Measurements from ENCODE around the gene PITHD1. TPM values are rescaled to one million over a fixed set of nuclear protein-coding genes. Genes with fewer than 3 reads are reported as not detected.
A peak's percentile ranks its signal among the peaks of the same experiment; 100 is the strongest.
"Not testable (repeated sequence)": the region's sequence is repeated elsewhere in the genome, so short reads cannot be mapped to it uniquely, and the experiment has no call there.

PITHD1 gene
- total RNA-seq, 2 donors from 2014 or later: 31.9 to 32.3 TPM

DNA sequence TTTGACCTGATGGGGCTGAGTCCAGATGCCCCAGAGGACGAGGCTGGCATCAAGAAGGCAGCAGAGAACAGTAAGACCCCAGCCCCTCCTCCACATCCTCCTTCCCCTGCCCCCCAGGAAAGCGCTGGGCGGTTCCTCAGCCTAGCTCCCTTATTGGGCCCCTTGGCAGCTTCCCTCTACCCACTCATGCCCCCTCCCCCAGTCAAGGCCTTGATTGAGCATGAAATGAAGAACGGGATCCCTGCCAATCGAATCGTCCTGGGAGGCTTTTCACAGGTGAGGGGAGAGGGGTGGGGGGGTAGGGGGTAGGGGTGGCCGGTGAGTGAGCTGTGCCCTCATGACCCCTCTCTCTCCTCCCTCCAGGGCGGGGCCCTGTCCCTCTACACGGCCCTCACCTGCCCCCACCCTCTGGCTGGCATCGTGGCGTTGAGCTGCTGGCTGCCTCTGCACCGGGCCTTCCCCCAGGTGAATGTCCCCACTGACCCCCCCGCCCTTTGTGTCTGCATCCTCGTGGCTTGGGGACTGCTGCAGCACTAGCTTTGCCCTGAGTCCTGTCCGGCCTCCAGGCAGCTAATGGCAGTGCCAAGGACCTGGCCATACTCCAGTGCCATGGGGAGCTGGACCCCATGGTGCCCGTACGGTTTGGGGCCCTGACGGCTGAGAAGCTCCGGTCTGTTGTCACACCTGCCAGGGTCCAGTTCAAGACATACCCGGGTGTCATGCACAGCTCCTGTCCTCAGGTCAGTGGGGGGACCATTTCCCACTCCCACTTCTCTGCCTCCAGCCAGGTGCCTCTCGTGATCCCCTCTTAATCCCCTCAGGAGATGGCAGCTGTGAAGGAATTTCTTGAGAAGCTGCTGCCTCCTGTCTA, 15.9 kb downstream of the PITHD1 start:
- Histone ChIP-seq H3K4me1 (peaks cover 46% of the 10 kb centered on the region), H3K27me3 (no peaks in the 10 kb centered on the region), H3K27ac (peak overlapping the region in 1 of 4 donors; percentile 6), H3K4me3 (no peak overlapping the region), H3K9me3 (no peaks in the 10 kb centered on the region), H3K36me3 (replicated peaks in 1 of 2; ENCODE audit: insufficient read depth in 1 of 2, low read depth in 2 of 2) (no peaks in the 10 kb centered on the region)
- DNase-seq (no peak), ATAC-seq (no peak)
- intact Hi-C loops (cut with DNase I): no loop called here
- TF ChIP-seq POLR2A (IDR thresholded peaks at IDR 0.05): no peak
- TF ChIP-seq, protein P1, sequence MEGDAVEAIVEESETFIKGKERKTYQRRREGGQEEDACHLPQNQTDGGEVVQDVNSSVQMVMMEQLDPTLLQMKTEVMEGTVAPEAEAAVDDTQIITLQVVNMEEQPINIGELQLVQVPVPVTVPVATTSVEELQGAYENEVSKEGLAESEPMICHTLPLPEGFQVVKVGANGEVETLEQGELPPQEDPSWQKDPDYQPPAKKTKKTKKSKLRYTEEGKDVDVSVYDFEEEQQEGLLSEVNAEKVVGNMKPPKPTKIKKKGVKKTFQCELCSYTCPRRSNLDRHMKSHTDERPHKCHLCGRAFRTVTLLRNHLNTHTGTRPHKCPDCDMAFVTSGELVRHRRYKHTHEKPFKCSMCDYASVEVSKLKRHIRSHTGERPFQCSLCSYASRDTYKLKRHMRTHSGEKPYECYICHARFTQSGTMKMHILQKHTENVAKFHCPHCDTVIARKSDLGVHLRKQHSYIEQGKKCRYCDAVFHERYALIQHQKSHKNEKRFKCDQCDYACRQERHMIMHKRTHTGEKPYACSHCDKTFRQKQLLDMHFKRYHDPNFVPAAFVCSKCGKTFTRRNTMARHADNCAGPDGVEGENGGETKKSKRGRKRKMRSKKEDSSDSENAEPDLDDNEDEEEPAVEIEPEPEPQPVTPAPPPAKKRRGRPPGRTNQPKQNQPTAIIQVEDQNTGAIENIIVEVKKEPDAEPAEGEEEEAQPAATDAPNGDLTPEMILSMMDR (IDR thresholded peaks at IDR 0.05): no peak
- WGBS, 2 donors: 70 to 73% methylated on average over 9 to 19 of the region's 21 CpGs

DNA sequence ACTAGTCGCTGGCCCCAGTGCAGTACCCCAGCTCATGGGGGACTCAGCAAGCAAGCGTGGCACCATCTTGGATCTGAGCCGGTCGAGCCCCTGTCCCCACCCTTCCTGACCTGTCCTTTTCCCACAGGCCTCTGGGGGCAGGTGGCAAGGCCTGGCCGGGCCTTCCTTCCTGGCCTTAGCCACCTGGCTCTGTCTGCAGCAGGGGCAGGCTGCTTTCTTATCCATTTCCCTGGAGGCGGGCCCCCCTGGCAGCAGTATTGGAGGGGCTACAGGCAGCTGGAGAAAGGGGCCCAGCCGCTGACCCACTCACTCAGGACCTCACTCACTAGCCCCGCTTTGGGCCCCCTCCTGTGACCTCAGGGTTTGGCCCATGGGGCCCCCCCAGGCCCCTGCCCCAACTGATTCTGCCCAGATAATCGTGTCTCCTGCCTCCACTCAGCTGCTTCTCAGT, 16.5 kb downstream of the PITHD1 start:
- intact Hi-C loops (cut with DNase I); H3K4me3 ChIP-seq; ATAC-seq; DNase-seq; H3K27ac ChIP-seq; H3K27me3 ChIP-seq; H3K9me3 ChIP-seq; H3K36me3 ChIP-seq (replicated peaks in 1 of 2; ENCODE audit: insufficient read depth in 1 of 2, low read depth in 2 of 2): not testable (repeated sequence)
- 73 to 76% methylated on average over 5 to 6 of the region's 9 CpGs for WGBS, 2 donors
- peaks cover 52% of the 10 kb centered on the region for H3K4me1 ChIP-seq

DNA sequence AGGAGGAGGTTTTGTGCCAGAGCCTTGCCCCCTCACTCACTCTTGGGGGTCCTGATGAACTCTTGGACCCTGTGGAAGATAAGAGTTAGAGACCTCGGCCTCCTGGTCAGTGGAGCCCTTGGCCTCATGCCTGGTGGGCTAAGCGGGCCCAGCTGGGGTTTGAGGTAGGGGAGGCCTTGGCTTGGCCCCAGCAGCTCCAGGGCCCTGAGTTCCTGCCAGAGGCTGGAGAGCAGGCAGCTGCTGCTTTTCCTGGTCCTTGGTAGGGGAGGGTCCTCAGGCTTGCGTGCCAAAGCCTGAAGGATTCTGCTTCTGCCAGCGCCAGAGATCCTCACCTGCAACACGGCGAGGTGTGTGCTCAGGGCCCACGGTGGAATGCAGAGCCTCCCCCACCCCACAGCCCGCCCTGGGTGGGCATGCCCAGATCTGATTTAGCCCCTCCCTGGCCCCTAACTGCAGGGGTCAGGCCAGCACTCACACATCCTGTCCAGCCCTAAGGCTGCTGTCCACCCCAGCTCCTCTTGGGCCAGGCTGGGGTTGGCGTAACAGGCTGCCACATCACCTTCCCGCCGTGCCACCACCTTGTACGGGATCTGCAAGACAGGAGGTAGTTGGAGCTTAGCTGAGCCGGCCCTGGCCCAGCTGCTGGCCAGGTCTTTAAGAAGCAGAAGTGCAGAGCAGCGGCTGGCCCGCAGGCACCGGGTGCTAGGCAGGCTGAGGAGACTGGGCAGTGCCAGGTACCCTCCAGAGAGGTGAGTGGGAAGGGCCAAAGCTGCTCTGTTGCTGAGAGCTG, 17.7 kb downstream of the PITHD1 start:
- H3K9me3 ChIP-seq: no peaks in the 10 kb centered on the region
- no peaks in the 10 kb centered on the region for H3K27me3 ChIP-seq
- intact Hi-C loops (cut with DNase I): no loop called here
- no peaks in the 10 kb centered on the region for H3K36me3 ChIP-seq (replicated peaks in 1 of 2; ENCODE audit: insufficient read depth in 1 of 2, low read depth in 2 of 2)
- peaks cover 46% of the 10 kb centered on the region for H3K4me1 ChIP-seq
- H3K4me3 ChIP-seq: no peak overlapping the region
- DNase-seq: no peak
- H3K27ac ChIP-seq: no peak overlapping the region
- TF ChIP-seq, protein P1 (IDR thresholded peaks at IDR 0.05): no peak
- TF ChIP-seq POLR2A (IDR thresholded peaks at IDR 0.05): no peak
- no peak for ATAC-seq
- WGBS, 2 donors: 78% methylated on average over 11 of the region's 16 CpGs; no CpG with 5 or more reads in 1 of the 2 donors

DNA sequence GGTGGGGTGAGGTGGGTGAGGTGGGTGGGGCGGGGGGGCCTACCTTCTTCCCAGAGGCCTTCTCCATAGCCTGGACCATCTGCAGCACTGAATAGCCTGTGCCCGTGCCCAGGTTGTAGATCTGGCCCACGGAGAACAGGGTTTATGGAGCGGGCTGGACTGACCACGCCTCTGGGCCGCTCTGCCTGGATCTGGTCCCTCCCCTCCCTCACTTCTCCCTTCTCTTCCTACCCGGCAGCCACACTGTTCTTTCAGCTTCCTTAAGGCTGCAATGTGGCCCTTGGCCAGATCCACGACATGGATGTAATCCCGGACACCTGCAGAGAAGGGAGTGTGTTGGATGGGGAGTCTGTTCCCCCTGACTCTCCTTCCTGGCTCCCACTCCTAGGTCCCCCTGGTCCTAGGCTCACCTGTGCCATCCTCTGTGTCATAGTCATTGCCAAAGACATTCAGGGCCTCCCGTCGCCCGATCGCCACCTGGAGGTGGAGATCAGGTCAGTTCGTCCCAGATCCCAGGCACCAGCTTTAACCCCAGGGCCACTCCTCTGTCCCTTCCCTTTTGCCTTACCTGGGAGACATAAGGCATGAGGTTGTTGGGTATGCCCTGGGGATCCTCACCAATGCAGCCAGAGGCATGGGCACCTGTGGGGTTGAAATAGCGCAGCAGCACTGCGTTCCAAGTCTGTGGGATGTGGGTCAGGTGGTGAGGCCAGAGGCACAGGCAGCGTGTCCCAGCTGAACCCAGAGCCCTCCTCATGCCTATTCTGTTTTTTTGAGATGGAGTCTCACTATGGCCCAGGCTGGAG, 18.5 kb downstream of the PITHD1 start:
- DNase-seq: peak in 1 of 4 donors; percentile 32
- 63 to 77% methylated on average over 16 of the region's 17 CpGs for WGBS, 2 donors
- no peak overlapping the region for H3K4me3 ChIP-seq
- H3K27me3 ChIP-seq: no peaks in the 10 kb centered on the region
- H3K36me3 ChIP-seq (replicated peaks in 1 of 2; ENCODE audit: insufficient read depth in 1 of 2, low read depth in 2 of 2): no peaks in the 10 kb centered on the region
- intact Hi-C loops (cut with DNase I): no loop called here
- no peak for ATAC-seq
- H3K27ac ChIP-seq: no peak overlapping the region
- no peaks in the 10 kb centered on the region for H3K9me3 ChIP-seq
- H3K4me1 ChIP-seq: peaks cover 49% of the 10 kb centered on the region
- TF ChIP-seq, protein P1 (IDR thresholded peaks at IDR 0.05): peak in 4 of 7 experiments; percentile 19 to 35 (median 29)
- no peak for TF ChIP-seq POLR2A (IDR thresholded peaks at IDR 0.05)
